ENCODE data around the gene C1QTNF6. TPM values are rescaled to one million over a fixed set of nuclear protein-coding genes. Genes with fewer than 3 reads are reported as not detected.

C1QTNF6 gene
- total and polyA plus RNA-seq, 4 donors: 3.1 to 4.5 (median 4.0) TPM

- H3K36me3 ChIP-seq (ENCODE audit: control insufficient read depth in 4 of 4, insufficient read depth in 3 of 4, low read depth in 1 of 4, low read length in 3 of 4): no peaks in the 10 kb centered on the region
- no peak overlapping the region for H3K4me3 ChIP-seq (ENCODE audit: low read depth in 1 of 3, low read length in 3 of 3)
- peaks cover 4 to 21% (median 15%) of the 10 kb centered on the region in 4 donors for H3K4me1 ChIP-seq (ENCODE audit: control insufficient read depth in 4 of 4, insufficient read depth in 4 of 4, low read length in 3 of 4)
- H3K9me3 ChIP-seq (ENCODE audit: control insufficient read depth in 4 of 4, low read length in 3 of 4): no peaks in the 10 kb centered on the region
- H3K27ac ChIP-seq (ENCODE audit: low read depth in 1 of 2, low read length in 2 of 2): no peak overlapping the region
- no peak overlapping the region for H3K9ac ChIP-seq (ENCODE audit: low read depth in 1 of 2, low read length in 2 of 2)
- TF ChIP-seq FOXA2 (IDR thresholded peaks at IDR 0.05): no peak
- TF ChIP-seq NR2F2 (IDR thresholded peaks at IDR 0.05): no peak
- no peak for TF ChIP-seq RAD21 (IDR thresholded peaks at IDR 0.05)
- no peak for TF ChIP-seq HNF4G (IDR thresholded peaks at IDR 0.05)
- no peak for TF ChIP-seq HNF4A (conservative IDR thresholded peaks at IDR 0.05)
- no peak for TF ChIP-seq YY1 (IDR thresholded peaks at IDR 0.05)
- no peak for TF ChIP-seq ATF3 (IDR thresholded peaks at IDR 0.05)
- TF ChIP-seq FOXA1 (IDR thresholded peaks at IDR 0.05): no peak
- no peak for TF ChIP-seq TAF1 (conservative IDR thresholded peaks at IDR 0.05)
- no peak for TF ChIP-seq GABPA (IDR thresholded peaks at IDR 0.05 in 1 of 2, conservative IDR thresholded peaks at IDR 0.05 in 1 of 2)
- TF ChIP-seq REST (IDR thresholded peaks at IDR 0.05): no peak
- no peak for TF ChIP-seq ZBTB33 (IDR thresholded peaks at IDR 0.05)
- no peak for TF ChIP-seq CTCF (IDR thresholded peaks at IDR 0.05; ENCODE audit: low read depth, low read length, missing input control)
- no peak for TF ChIP-seq EGR1 (IDR thresholded peaks at IDR 0.05; ENCODE audit: low read depth in 2 of 2)
- no peak for TF ChIP-seq RXRA (IDR thresholded peaks at IDR 0.05)
- no peak for TF ChIP-seq MAX (IDR thresholded peaks at IDR 0.05)
- no peak for TF ChIP-seq JUND (IDR thresholded peaks at IDR 0.05)
- TF ChIP-seq SP1 (IDR thresholded peaks at IDR 0.05): no peak
- no peaks in the 10 kb centered on the region for H3K27me3 ChIP-seq (ENCODE audit: control insufficient read depth in 4 of 4, insufficient read depth in 4 of 4, low read length in 3 of 4)
- DNase-seq (ENCODE audit: low spot score): no peak
- 64% methylated on average over 17 of the region's 17 CpGs for WGBS
Measured at GRCh38 chr22:37167176-37167980, 20.7 kb downstream of the C1QTNF6 start.
